GM12872 (cell line): ENCODE results near the gene NFATC1.

ENCODE experiments used
- TF ChIP-seq, protein P1 (sequence below): IDR thresholded peaks from 3 replicates; pipeline ENCODE4 v1.5.1; 2011; ENCODE audit warnings: low read depth, mild to moderate bottlenecking, low read length, moderate library complexity; ENCODE audit not compliant: insufficient read depth

NFATC1 gene

GRCh38 chr18:79356435-79356834 lies 39.3 kb upstream of the NFATC1 start:
- TF ChIP-seq, protein P1, sequence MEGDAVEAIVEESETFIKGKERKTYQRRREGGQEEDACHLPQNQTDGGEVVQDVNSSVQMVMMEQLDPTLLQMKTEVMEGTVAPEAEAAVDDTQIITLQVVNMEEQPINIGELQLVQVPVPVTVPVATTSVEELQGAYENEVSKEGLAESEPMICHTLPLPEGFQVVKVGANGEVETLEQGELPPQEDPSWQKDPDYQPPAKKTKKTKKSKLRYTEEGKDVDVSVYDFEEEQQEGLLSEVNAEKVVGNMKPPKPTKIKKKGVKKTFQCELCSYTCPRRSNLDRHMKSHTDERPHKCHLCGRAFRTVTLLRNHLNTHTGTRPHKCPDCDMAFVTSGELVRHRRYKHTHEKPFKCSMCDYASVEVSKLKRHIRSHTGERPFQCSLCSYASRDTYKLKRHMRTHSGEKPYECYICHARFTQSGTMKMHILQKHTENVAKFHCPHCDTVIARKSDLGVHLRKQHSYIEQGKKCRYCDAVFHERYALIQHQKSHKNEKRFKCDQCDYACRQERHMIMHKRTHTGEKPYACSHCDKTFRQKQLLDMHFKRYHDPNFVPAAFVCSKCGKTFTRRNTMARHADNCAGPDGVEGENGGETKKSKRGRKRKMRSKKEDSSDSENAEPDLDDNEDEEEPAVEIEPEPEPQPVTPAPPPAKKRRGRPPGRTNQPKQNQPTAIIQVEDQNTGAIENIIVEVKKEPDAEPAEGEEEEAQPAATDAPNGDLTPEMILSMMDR: no peak

- TF ChIP-seq, protein P1: no peak
Observed at GRCh38 chr18:79360933-79361332, 34.8 kb upstream of the NFATC1 start.

DNA sequence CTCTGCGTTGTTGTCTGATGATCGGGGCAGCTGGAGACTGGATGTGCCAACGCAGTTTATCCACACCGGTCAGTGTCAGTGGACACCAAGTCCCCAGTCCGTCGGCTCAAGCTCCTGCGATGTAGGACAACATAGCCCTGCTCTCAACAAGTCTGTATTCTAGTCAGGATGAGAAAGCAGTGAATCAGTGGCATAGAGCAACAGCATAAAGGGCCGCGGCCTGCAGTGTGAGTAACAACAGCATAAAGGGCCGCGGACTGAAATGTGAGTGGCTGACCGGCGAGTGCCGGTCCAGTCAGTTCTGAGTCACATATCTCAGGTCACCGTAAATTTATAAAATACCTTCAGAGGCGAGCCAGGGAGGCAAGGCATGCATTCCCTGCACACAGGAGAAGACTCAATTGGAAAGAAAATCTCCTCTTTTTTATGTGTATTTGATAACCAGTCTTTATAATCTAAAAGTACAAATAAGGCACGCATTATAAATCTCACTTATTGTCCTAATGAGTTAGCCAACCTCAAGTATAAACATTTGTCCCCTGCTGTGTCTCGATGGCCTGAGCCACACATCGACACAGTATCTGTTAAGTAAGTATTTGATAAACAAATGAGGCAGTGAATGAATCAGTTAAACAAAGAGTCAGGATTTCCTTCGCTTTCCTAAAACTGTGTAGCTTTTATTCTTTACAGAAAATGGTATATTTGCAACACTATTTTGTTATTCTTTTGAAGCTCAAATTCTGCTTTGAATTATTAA lies 33.8 kb upstream of the NFATC1 start:
- TF ChIP-seq, protein P1: no peak

DNA sequence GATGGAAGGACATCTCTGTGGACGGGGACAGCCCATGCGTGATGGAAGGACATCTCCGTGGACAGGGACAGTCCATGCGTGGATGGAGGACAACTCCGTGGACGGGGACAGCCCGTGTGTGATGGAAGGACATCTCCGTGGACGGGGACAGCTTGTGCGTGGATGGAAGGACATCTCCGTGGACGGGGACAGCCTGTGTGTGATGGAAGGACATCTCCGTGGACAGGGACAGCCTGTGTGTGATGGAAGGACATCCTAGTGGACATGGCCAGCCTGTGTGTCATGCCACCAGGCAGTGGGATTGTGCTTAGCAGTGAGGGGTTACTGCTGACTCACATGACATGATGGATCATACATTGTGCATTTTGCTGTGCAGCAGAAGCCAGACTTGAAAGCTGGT lies 30.0 kb upstream of the NFATC1 start:
- TF ChIP-seq, protein P1: no peak

GRCh38 chr18:79366177-79367094 lies 29.3 kb upstream of the NFATC1 start:
- TF ChIP-seq, protein P1: no peak

DNA sequence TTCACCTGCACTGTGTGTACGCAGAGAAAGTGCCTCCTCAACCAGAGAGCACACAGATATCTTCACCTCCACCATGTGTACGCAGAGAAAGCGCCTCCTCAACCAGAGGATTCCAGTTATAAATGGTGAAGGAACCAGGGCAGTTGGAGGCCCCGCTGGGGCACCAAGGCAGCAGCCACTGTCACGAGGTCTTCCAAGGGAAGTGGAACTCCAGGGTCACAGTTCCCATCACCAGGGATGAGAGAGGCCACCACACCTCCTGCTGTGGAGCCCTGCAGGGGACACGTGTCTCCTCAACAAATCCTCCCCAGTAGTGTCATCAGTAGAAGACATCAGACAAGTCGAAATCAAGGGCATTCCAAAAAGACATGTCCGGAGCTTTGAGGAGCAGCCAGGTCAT lies 28.2 kb upstream of the NFATC1 start:
- TF ChIP-seq, protein P1: no peak

DNA sequence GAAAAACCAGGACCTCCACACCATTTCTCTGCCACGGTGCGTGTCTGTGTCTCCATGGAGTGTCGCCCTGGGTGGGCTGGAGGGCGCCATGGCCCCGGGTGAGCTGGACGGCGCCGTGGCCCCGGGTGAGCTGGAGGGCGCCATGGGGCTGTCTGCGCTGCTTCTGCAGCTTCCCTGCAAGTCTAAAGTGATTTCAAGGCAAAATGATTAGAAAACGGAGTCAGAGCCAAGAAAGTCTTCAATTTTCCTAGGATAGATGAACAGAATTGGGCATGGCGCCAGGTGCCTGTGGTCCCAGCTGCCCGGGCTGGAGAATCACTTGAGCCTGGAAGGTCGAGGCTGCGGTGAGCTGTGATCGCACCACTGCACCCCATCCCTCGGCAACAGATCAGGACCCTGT lies 27.7 kb upstream of the NFATC1 start:
- TF ChIP-seq, protein P1: no peak
